PC-3 (cell line): ENCODE measurements around the gene SCN10A.

Source experiments
- CTCF ChIP-seq: fragments of 300-600 bp; sonication (generic); conservative IDR thresholded peaks from 2 replicates; pipeline ENCODE4 v1.5.1; 2017; ENCODE audit warnings: antibody characterized with exemption, low read depth, mild to moderate bottlenecking, low read length
- EZH2 ChIP-seq: fragments of 300-600 bp; sonication (generic); IDR thresholded peaks from one replicate; pipeline ENCODE4 v1.6.1; 2017; ENCODE audit warnings: antibody characterized with exemption, mild to moderate bottlenecking, low read length; ENCODE audit not compliant: unreplicated experiment

- TF ChIP-seq CTCF (no peak), EZH2 (no peak)
These were observed 109.1 kb downstream of the SCN10A start for GRCh38 chr3:38706961-38707360.
